GM12878 (cell line): ENCODE results near the gene COBLL1. TPM values are rescaled to one million over a fixed set of nuclear protein-coding genes. Genes with fewer than 3 reads are reported as not detected.

ENCODE experiments used
- ATAC-seq: fragments of 200-7000 bp; cut with Tn5 transposase; 3 replicates; pipeline ENCODE4 v1.9.1; 2020; ENCODE audit warnings: mild to moderate bottlenecking, moderate library complexity
- BruUV-seq: library from RNA; stranded (reverse); fragments of 400-500 nt; replicated peaks from 2 replicates; lab custom pipeline; 2021; lab: Mats Ljungman, UMichigan
- CTCF ChIA-PET: fragments of 300-600 bp; sonication (Branson Sonifier 250); formaldehyde crosslinking; extraction: SDS; loops from one replicate; lab custom pipeline; 2021; ENCODE audit warnings: inconsistent platforms; lab: Yijun Ruan, JAX
- POLR2A ChIA-PET: fragments of 350-600 bp; formaldehyde crosslinking; extraction: SDS; loops from one replicate; lab custom pipeline; 2021; ENCODE audit warnings: inconsistent platforms; lab: Charles Lee
- RAD21 ChIA-PET: fragments of 300-600 bp; sonication (Branson Sonifier 250); formaldehyde crosslinking; loops from one replicate; lab custom pipeline; 2023; ENCODE audit warnings: antibody characterized with exemption; ENCODE audit not compliant: unreplicated experiment; lab: Charles Lee
- SMC1A ChIA-PET: fragments of 300-600 bp; sonication (Branson Sonifier 250); formaldehyde crosslinking; loops from one replicate; lab custom pipeline; 2023; ENCODE audit not compliant: unreplicated experiment, uncharacterized antibody; lab: Charles Lee
- DNase-seq: peaks from one replicate; pipeline ENCODE4 v3.0.0-alpha.2; 2011; ENCODE audit warnings: low read depth, low spot score
- FAIRE-seq: peaks from 3 replicates; lab custom pipeline; 2011; peaks lifted over from hg19 to GRCh38; lab: Jason Lieb, UNC
- H2AFZ ChIP-seq: 2 replicates; pipeline ENCODE4 v1.6.0; 2011; ENCODE audit warnings: low read depth, low read length, control low read depth; ENCODE audit not compliant: control insufficient read depth
- H3K27ac ChIP-seq: 2 replicates; pipeline ENCODE4 v1.5.1; 2011; ENCODE audit warnings: control low read depth; ENCODE audit not compliant: control insufficient read depth, insufficient read depth
- H3K27me3 ChIP-seq, 2 experiments: replicated peaks in 1 of 2; 2 replicates each; pipeline versions ENCODE4 v1.6.0 to v1.6.1; 2011; ENCODE audit warnings: low read length in 1 of 2; ENCODE audit not compliant: control insufficient read depth in 2 of 2, insufficient read depth in 2 of 2
- H3K36me3 ChIP-seq, 2 experiments: 2 replicates each; pipeline ENCODE4 v1.5.1; 2011; ENCODE audit warnings: low read length in 1 of 2; ENCODE audit not compliant: control insufficient read depth in 2 of 2, insufficient read depth in 2 of 2
- H3K4me1 ChIP-seq: 2 replicates; pipeline ENCODE4 v1.6.1; 2011; ENCODE audit warnings: mild to moderate bottlenecking, low read length, moderate library complexity, mixed read lengths; ENCODE audit not compliant: control insufficient read depth, insufficient read depth
- H3K4me2 ChIP-seq: 2 replicates; pipeline ENCODE4 v1.6.0; 2011; ENCODE audit warnings: control low read depth; ENCODE audit not compliant: control insufficient read depth, insufficient read depth
- H3K4me3 ChIP-seq: fragments of 200-600 bp; sonication (generic); 2 replicates; pipeline ENCODE4 v1.5.1; 2016
- H3K79me2 ChIP-seq: 2 replicates; pipeline ENCODE4 v1.6.0; 2011; ENCODE audit warnings: low read length; ENCODE audit not compliant: control insufficient read depth, insufficient read depth
- H3K9ac ChIP-seq: 2 replicates; pipeline ENCODE4 v1.8.0; 2011; ENCODE audit warnings: low read length, control low read depth, mixed read lengths; ENCODE audit not compliant: control insufficient read depth, insufficient read depth
- H3K9me3 ChIP-seq: replicated peaks from 3 replicates; pipeline ENCODE4 v1.5.1; 2011; ENCODE audit warnings: mild to moderate bottlenecking, low read length; ENCODE audit not compliant: control insufficient read depth, insufficient read depth
- H4K20me1 ChIP-seq: 2 replicates; pipeline ENCODE4 v1.6.0; 2011; ENCODE audit not compliant: control insufficient read depth, insufficient read depth
- KAT2A ChIP-seq: conservative IDR thresholded peaks from 2 replicates; pipeline ENCODE4 v1.6.1; 2011; ENCODE audit warnings: low read depth, low read length; ENCODE audit not compliant: control insufficient read depth
- SMAD5 ChIP-seq: IDR thresholded peaks from 2 replicates; pipeline ENCODE4 v1.6.1; 2016; ENCODE audit warnings: antibody characterized with exemption, low read depth
- TARDBP ChIP-seq: IDR thresholded peaks from 2 replicates; pipeline ENCODE4 v1.6.1; 2016; ENCODE audit warnings: borderline replicate concordance
- TCF3 ChIP-seq: IDR thresholded peaks from 2 replicates; pipeline ENCODE4 v1.6.1; 2012; ENCODE audit warnings: low read depth, mild to moderate bottlenecking, low read length, borderline replicate concordance; ENCODE audit not compliant: insufficient read depth
- TCF7 ChIP-seq: IDR thresholded peaks from 2 replicates; pipeline ENCODE4 v1.6.1; 2014; ENCODE audit warnings: antibody characterized with exemption, borderline replicate concordance
- ZNF217 ChIP-seq: fragments of 450-650 bp; IDR thresholded peaks from 2 replicates; pipeline ENCODE4 v1.6.1; 2017; ENCODE audit warnings: antibody characterized with exemption, mild to moderate bottlenecking
- ZNF384 ChIP-seq: IDR thresholded peaks from 2 replicates; pipeline ENCODE4 v1.6.1; 2012; ENCODE audit warnings: low read depth, mild to moderate bottlenecking, low read length, improper control_type of control experiment, borderline replicate concordance
- in situ Hi-C: fragments of 300-500 bp; cut with MboI; formaldehyde crosslinking; loops from 9 replicates; pipeline ENCODE4 v1.14.3; 2018; ENCODE audit warnings: mixed read lengths
- intact Hi-C: fragments of 100-400 bp; cut with micrococcal nuclease; formaldehyde crosslinking; loops from one replicate; pipeline ENCODE4 v1.14.2; 2022; ENCODE audit not compliant: unreplicated experiment
- polyA plus RNA-seq, 11 experiments: library from polyadenylated mRNA; depleted of rRNA in 4 of 11; unstranded in 6 of 11; stranded (reverse) in 5 of 11; fragments of >200 nt; fragmentation: Nextera tagmentation in 4 of 11; fragmentation: Illumina TruSeq in 1 of 11; extraction: Ambion mirVana in 4 of 11; extraction: Trizol in 1 of 11; gene quantifications; 1 replicate in 1 of 11; 2 replicates in 10 of 11; pipeline versions ENCODE4 v1.2.1 to v1.2.3, GENCODE V29; 2011 to 2016; ENCODE audit warnings: inconsistent platforms in 2 of 11, missing spikeins in 2 of 11, low read depth in 1 of 11
- total RNA-seq, 4 experiments: library from RNA; depleted of rRNA in 3 of 4; stranded (reverse); fragments of >200 nt in 3 of 4; fragmentation: Illumina TruSeq in 1 of 4; extraction: Trizol in 1 of 4; gene quantifications; 2 replicates each; pipeline versions ENCODE4 v1.2.1 to v1.2.3, GENCODE V29; 2013 to 2021
- TF ChIP-seq, protein P1 (sequence below): fragments of 450-650 bp; IDR thresholded peaks from 2 replicates; pipeline ENCODE4 v1.6.1; 2018; ENCODE audit warnings: mild to moderate bottlenecking, low read depth, moderate library complexity; ENCODE audit not compliant: partially characterized antibody

COBLL1 gene
- total and polyA plus RNA-seq, 10 of the 15 experiments (the other 5 are each of a cell fraction or from before 2014, with no cell fraction given): 0.46 TPM; not detected in 9

DNA sequence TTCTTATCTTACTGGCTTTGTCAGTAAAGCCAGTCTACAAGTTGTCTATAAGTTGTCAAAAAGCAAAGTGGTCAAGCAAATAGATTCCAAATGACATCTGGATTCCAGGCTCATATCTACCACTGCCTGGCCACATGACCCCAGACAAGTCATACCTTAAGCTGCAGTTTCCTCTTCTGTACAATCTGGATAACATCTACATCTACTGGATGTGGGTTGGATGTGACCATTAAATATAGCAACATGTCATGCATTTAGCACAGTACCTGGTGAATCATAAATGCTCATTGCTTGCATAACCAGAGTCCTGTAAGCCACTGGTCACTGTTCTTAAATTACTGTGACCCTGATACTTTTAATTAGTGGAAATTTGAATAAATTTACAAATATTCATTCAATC, 16.8 kb downstream of the COBLL1 start:
- ChIA-PET RAD21 (no interaction called here), SMC1A (no interaction called here), POLR2A (no interaction called here), CTCF (no interaction called here)
- Histone ChIP-seq H3K9ac (no peak overlapping the region), H3K4me2 (no peak overlapping the region), H3K79me2 (no peaks in the 10 kb centered on the region), H3K4me3 (no peak overlapping the region), H2AFZ (no peak overlapping the region), H3K36me3 (no peaks in the 10 kb centered on the region), H3K4me1 (no peaks in the 10 kb centered on the region), H3K27me3 (no peaks in the 10 kb centered on the region), H3K9me3 (no peaks in the 10 kb centered on the region), H3K27ac (no peak overlapping the region), H4K20me1 (no peaks in the 10 kb centered on the region)
- in situ Hi-C loops: no loop called here
- FAIRE-seq: no peak
- no peak for DNase-seq
- BruUV-seq: no TSS peak
- TF ChIP-seq ZNF384: no peak
- TF ChIP-seq, protein P1, sequence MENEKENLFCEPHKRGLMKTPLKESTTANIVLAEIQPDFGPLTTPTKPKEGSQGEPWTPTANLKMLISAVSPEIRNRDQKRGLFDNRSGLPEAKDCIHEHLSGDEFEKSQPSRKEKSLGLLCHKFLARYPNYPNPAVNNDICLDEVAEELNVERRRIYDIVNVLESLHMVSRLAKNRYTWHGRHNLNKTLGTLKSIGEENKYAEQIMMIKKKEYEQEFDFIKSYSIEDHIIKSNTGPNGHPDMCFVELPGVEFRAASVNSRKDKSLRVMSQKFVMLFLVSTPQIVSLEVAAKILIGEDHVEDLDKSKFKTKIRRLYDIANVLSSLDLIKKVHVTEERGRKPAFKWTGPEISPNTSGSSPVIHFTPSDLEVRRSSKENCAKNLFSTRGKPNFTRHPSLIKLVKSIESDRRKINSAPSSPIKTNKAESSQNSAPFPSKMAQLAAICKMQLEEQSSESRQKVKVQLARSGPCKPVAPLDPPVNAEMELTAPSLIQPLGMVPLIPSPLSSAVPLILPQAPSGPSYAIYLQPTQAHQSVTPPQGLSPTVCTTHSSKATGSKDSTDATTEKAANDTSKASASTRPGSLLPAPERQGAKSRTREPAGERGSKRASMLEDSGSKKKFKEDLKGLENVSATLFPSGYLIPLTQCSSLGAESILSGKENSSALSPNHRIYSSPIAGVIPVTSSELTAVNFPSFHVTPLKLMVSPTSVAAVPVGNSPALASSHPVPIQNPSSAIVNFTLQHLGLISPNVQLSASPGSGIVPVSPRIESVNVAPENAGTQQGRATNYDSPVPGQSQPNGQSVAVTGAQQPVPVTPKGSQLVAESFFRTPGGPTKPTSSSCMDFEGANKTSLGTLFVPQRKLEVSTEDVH: no peak
- no peak for TF ChIP-seq SMAD5
- TF ChIP-seq ZNF217: no peak
- TF ChIP-seq TCF7: no peak
- no peak for TF ChIP-seq TARDBP
- no peak for TF ChIP-seq KAT2A
- TF ChIP-seq TCF3: no peak
- ATAC-seq: no peak
- intact Hi-C loops: no loop called here
